ENCODE measurements around the gene ALK. TPM values are rescaled to one million over a fixed set of nuclear protein-coding genes. Genes with fewer than 3 reads are reported as not detected.

The ALK gene
- total RNA-seq, 1 donor from 2014 or later: not detected

GRCh38 chr2:29811378-29811777, 110.0 kb downstream of the ALK start:
- no peak overlapping the region for H3K4me3 Mint-ChIP-seq (ENCODE audit: low read depth)
- peaks cover 2% of the 10 kb centered on the region for H3K27me3 Mint-ChIP-seq
- H3K36me3 Mint-ChIP-seq (ENCODE audit: insufficient read depth): no peaks in the 10 kb centered on the region
- H3K4me1 Mint-ChIP-seq (ENCODE audit: low read depth): peaks cover 28% of the 10 kb centered on the region
- DNase-seq (ENCODE audit: low spot score, unreplicated experiment): no peak
- no peak overlapping the region for H3K27ac Mint-ChIP-seq
- TF ChIP-seq CTCF (IDR thresholded peaks at IDR 0.05; ENCODE audit: unreplicated experiment): no peak
- no peaks in the 10 kb centered on the region for H3K9me3 Mint-ChIP-seq (ENCODE audit: low read depth)

DNA sequence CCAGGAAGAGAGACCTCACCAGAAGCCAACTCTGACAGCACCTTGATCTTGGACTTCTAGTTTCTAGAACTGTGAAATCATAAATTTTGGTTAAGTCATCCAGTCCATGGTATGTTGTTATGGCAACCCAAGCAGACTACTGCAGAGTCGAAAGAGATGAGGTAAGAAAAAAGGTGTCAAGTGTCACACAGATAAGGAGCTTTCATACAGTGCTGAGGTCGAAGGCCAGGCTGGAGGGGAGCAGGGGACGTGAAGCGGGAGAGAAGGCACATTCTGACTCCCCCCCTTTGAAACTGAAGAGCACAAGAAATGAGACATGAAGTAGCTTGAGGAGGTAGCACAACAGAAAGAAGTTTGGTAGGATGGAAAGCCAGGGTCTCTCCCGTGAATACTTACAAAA, 110.4 kb downstream of the ALK start:
- Mint-ChIP-seq H3K36me3 (ENCODE audit: insufficient read depth) (no peaks in the 10 kb centered on the region), H3K4me3 (ENCODE audit: low read depth) (no peak overlapping the region), H3K9me3 (ENCODE audit: low read depth) (no peaks in the 10 kb centered on the region), H3K27ac (no peak overlapping the region), H3K27me3 (peaks cover 2% of the 10 kb centered on the region), H3K4me1 (ENCODE audit: low read depth) (peaks cover 30% of the 10 kb centered on the region)
- no peak for DNase-seq (ENCODE audit: low spot score, unreplicated experiment)
- TF ChIP-seq CTCF (IDR thresholded peaks at IDR 0.05; ENCODE audit: unreplicated experiment): no peak

GRCh38 chr2:29808321-29808720, 113.1 kb downstream of the ALK start:
- Mint-ChIP-seq H3K27ac (no peak overlapping the region), H3K9me3 (ENCODE audit: low read depth) (no peaks in the 10 kb centered on the region), H3K27me3 (peaks cover 2% of the 10 kb centered on the region), H3K4me3 (ENCODE audit: low read depth) (no peak overlapping the region), H3K4me1 (ENCODE audit: low read depth) (peaks cover 30% of the 10 kb centered on the region), H3K36me3 (ENCODE audit: insufficient read depth) (no peaks in the 10 kb centered on the region)
- no peak for DNase-seq (ENCODE audit: low spot score, unreplicated experiment)
- TF ChIP-seq CTCF (IDR thresholded peaks at IDR 0.05; ENCODE audit: unreplicated experiment): no peak

GRCh38 chr2:29807082-29807481, 114.3 kb downstream of the ALK start:
- H3K27me3 Mint-ChIP-seq: peaks cover 2% of the 10 kb centered on the region
- no peak overlapping the region for H3K27ac Mint-ChIP-seq
- no peaks in the 10 kb centered on the region for H3K36me3 Mint-ChIP-seq (ENCODE audit: insufficient read depth)
- TF ChIP-seq CTCF (IDR thresholded peaks at IDR 0.05; ENCODE audit: unreplicated experiment): no peak
- H3K4me3 Mint-ChIP-seq (ENCODE audit: low read depth): no peak overlapping the region
- no peak for DNase-seq (ENCODE audit: low spot score, unreplicated experiment)
- H3K9me3 Mint-ChIP-seq (ENCODE audit: low read depth): no peaks in the 10 kb centered on the region
- H3K4me1 Mint-ChIP-seq (ENCODE audit: low read depth): peaks cover 28% of the 10 kb centered on the region

DNA sequence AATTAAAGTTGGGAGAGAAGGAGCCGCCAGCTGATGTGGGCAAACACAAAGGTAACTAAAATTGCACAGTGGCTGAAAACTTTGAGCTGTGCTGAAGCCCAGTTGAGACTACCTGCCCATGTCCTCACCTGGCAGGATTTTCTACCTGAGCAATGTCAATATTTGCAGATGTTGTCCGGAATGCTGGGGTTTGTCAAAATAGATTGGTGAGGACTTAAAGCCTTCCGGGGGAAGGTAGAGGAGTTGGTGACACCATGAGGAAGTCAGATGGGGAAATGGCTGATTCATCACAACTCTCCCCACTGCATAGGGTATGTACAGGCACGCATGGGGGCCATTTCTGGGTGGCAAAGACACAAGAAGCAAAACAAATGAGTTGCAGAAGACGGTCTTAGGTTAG, 114.9 kb downstream of the ALK start:
- no peaks in the 10 kb centered on the region for H3K36me3 Mint-ChIP-seq (ENCODE audit: insufficient read depth)
- H3K4me3 Mint-ChIP-seq (ENCODE audit: low read depth): no peak overlapping the region
- H3K27ac Mint-ChIP-seq: no peak overlapping the region
- H3K4me1 Mint-ChIP-seq (ENCODE audit: low read depth): peaks cover 22% of the 10 kb centered on the region
- no peak for DNase-seq (ENCODE audit: low spot score, unreplicated experiment)
- H3K27me3 Mint-ChIP-seq: peaks cover 2% of the 10 kb centered on the region
- H3K9me3 Mint-ChIP-seq (ENCODE audit: low read depth): no peaks in the 10 kb centered on the region
- TF ChIP-seq CTCF (IDR thresholded peaks at IDR 0.05; ENCODE audit: unreplicated experiment): no peak
